ENCODE measurements around the gene KCNV2.

The KCNV2 gene

DNA sequence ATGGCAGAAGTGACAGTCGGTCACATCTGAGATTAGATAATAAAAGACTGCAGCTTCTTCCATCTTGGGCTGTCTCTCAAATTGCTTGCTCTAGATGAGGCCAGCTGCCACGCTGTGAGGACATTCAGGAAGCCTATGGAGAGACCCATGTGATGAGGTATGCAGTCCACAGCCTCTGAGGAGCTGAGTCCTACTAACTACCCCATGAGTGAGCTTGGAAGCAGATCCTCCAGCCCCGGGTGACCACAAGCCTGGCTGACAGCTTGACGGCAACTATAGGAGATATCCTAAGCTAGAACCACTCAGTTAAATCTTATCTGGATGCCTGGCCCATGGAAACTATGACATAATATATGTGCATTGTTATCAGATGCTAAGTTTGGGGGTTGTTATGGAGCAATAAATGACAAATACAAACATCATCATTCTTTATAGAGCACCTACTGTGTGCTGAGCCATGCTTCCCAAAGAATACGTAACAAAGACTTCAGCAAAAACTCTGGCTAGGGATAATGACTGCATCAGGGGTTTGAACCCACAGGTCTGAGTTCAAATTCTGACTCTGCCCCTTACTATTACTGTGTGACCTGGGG lies 26.7 kb downstream of the KCNV2 start:
- no peak overlapping the region for H3K27ac ChIP-seq
- no peak for DNase-seq
- H3K9me3 ChIP-seq (ENCODE audit: severe bottlenecking) = no peaks in the 10 kb centered on the region
- H3K27me3 ChIP-seq (ENCODE audit: insufficient read depth, low read depth, severe bottlenecking) = no peaks in the 10 kb centered on the region
- no peaks in the 10 kb centered on the region; the same call in 1 of the 2 replicates for H3K36me3 ChIP-seq
- TF ChIP-seq, protein P1, sequence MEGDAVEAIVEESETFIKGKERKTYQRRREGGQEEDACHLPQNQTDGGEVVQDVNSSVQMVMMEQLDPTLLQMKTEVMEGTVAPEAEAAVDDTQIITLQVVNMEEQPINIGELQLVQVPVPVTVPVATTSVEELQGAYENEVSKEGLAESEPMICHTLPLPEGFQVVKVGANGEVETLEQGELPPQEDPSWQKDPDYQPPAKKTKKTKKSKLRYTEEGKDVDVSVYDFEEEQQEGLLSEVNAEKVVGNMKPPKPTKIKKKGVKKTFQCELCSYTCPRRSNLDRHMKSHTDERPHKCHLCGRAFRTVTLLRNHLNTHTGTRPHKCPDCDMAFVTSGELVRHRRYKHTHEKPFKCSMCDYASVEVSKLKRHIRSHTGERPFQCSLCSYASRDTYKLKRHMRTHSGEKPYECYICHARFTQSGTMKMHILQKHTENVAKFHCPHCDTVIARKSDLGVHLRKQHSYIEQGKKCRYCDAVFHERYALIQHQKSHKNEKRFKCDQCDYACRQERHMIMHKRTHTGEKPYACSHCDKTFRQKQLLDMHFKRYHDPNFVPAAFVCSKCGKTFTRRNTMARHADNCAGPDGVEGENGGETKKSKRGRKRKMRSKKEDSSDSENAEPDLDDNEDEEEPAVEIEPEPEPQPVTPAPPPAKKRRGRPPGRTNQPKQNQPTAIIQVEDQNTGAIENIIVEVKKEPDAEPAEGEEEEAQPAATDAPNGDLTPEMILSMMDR (IDR thresholded peaks at IDR 0.05; ENCODE audit: low read depth, low read length) = no peak
- H3K4me3 ChIP-seq (ENCODE audit: low read depth, low read length) = no peak overlapping the region

- H3K4me3 ChIP-seq (ENCODE audit: low read depth, low read length) = no peak overlapping the region
- DNase-seq = peak; percentile 71
- no peaks in the 10 kb centered on the region for H3K9me3 ChIP-seq (ENCODE audit: severe bottlenecking)
- H3K27ac ChIP-seq = peak overlapping the region; percentile 1; the same call in 1 of the 2 replicates
- TF ChIP-seq, protein P1 (IDR thresholded peaks at IDR 0.05; ENCODE audit: low read depth, low read length) = no peak
- no peaks in the 10 kb centered on the region for H3K27me3 ChIP-seq (ENCODE audit: insufficient read depth, low read depth, severe bottlenecking)
- no peaks in the 10 kb centered on the region; the same call in 1 of the 2 replicates for H3K36me3 ChIP-seq
Measured at GRCh38 chr9:2745560-2746380, 28.5 kb downstream of the KCNV2 start.

DNA sequence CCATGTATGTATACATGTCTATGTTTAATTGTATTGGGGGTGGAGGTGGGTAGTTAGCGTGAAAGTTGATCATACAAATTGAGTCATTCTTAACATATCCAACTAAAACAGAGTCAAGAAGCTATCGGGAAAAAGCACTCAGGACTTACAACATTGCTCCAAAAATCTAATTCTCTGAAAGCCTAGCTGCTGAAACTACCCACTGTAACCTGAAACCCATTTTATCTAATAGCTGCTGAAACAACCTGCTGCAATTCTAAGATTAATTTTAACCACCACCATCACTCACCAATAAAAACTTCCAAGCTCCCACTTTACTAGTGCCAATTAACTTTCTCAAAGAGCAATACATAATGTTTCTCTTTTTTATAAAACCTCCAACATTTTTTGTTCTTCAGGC lies 32.2 kb downstream of the KCNV2 start:
- TF ChIP-seq, protein P1 (IDR thresholded peaks at IDR 0.05; ENCODE audit: low read depth, low read length) = no peak
- DNase-seq = no peak
- Histone ChIP-seq H3K4me3 (ENCODE audit: low read depth, low read length) (no peak overlapping the region), H3K27ac (no peak overlapping the region), H3K36me3 (no peaks in the 10 kb centered on the region; the same call in 1 of the 2 replicates), H3K27me3 (ENCODE audit: insufficient read depth, low read depth, severe bottlenecking) (no peaks in the 10 kb centered on the region), H3K9me3 (ENCODE audit: severe bottlenecking) (peaks cover 6% of the 10 kb centered on the region)

GRCh38 chr9:2755285-2755684 lies 38.0 kb downstream of the KCNV2 start:
- Histone ChIP-seq H3K27ac (peak overlapping the region; percentile 62), H3K36me3 (no peaks in the 10 kb centered on the region; the same call in 1 of the 2 replicates), H3K4me3 (ENCODE audit: low read depth, low read length) (no peak overlapping the region), H3K9me3 (ENCODE audit: severe bottlenecking) (peaks cover 6% of the 10 kb centered on the region), H3K27me3 (ENCODE audit: insufficient read depth, low read depth, severe bottlenecking) (no peaks in the 10 kb centered on the region)
- TF ChIP-seq, protein P1 (IDR thresholded peaks at IDR 0.05; ENCODE audit: low read depth, low read length) = no peak
- DNase-seq = peak; percentile 25

GRCh38 chr9:2758162-2758897 lies 41.0 kb downstream of the KCNV2 start:
- no peaks in the 10 kb centered on the region for H3K36me3 ChIP-seq
- DNase-seq = peak; percentile 22
- H3K27me3 ChIP-seq (ENCODE audit: insufficient read depth, low read depth, severe bottlenecking) = no peaks in the 10 kb centered on the region
- peaks cover 2% of the 10 kb centered on the region for H3K9me3 ChIP-seq (ENCODE audit: severe bottlenecking)
- H3K27ac ChIP-seq = peak overlapping the region; percentile 30; the same call in 1 of the 2 replicates
- no peak overlapping the region for H3K4me3 ChIP-seq (ENCODE audit: low read depth, low read length)
- TF ChIP-seq, protein P1 (IDR thresholded peaks at IDR 0.05; ENCODE audit: low read depth, low read length) = no peak

All from WERI-Rb-1 (cell line).